H1 (cell line): ENCODE data around the gene ST7L. TPM values are rescaled to one million over a fixed set of nuclear protein-coding genes. Genes with fewer than 3 reads are reported as not detected.
A peak's percentile ranks its signal among the peaks of the same experiment; 100 is the strongest.

Experiments used
- CTCF ChIA-PET: fragments of 300-600 bp; sonication (Branson Sonifier 250); formaldehyde crosslinking; loops from one replicate; lab custom pipeline; 2021; ENCODE audit not compliant: partially characterized antibody; lab: Charles Lee
- POLR2A ChIA-PET: fragments of 300-600 bp; sonication (Branson Sonifier 250); formaldehyde crosslinking; loops from one replicate; lab custom pipeline; 2021; ENCODE audit warnings: inconsistent platforms; ENCODE audit not compliant: partially characterized antibody; lab: Charles Lee
- DNase-seq, 2 experiments: peaks; one replicate each; pipeline versions ENCODE4 v3.0.0 to v3.0.0-alpha.2; 2010 to 2022; ENCODE audit warnings: low spot score in 2 of 2, low read depth in 1 of 2, mixed read lengths in 1 of 2
- FAIRE-seq: peaks from 2 replicates; lab custom pipeline; 2011; peaks lifted over from hg19 to GRCh38; lab: Jason Lieb, UNC
- H2AFZ ChIP-seq: 2 replicates; pipeline ENCODE4 v1.8.1; 2012; ENCODE audit warnings: low read length, inconsistent platforms
- H2AK5ac ChIP-seq: 2 replicates; pipeline ENCODE4 v1.6.1; 2013; ENCODE audit warnings: low read depth, low read length
- H2BK120ac ChIP-seq: replicated peaks from 2 replicates; pipeline ENCODE3; 2013; ENCODE audit warnings: low read depth, low read length, inconsistent platforms
- H2BK12ac ChIP-seq: 2 replicates; pipeline ENCODE4 v1.6.1; 2013; ENCODE audit warnings: low read depth, low read length
- H2BK15ac ChIP-seq: 2 replicates; pipeline ENCODE4 v1.6.1; 2013; ENCODE audit warnings: low read length
- H2BK20ac ChIP-seq: 2 replicates; pipeline ENCODE4 v1.6.1; 2013; ENCODE audit warnings: low read length
- H2BK5ac ChIP-seq: 2 replicates; pipeline ENCODE4 v1.6.1; 2013; ENCODE audit warnings: low read depth, low read length
- H3K14ac ChIP-seq: 2 replicates; pipeline ENCODE4 v1.6.1; 2013; ENCODE audit warnings: inconsistent platforms; ENCODE audit not compliant: insufficient read length
- H3K18ac ChIP-seq: 2 replicates; pipeline ENCODE4 v1.6.1; 2013; ENCODE audit warnings: low read length; ENCODE audit errors: extremely low read depth
- H3K23ac ChIP-seq: 2 replicates; pipeline ENCODE4 v1.6.1; 2013; ENCODE audit warnings: inconsistent platforms; ENCODE audit not compliant: insufficient read length
- H3K23me2 ChIP-seq: 2 replicates; pipeline ENCODE4 v1.6.1; 2013; ENCODE audit warnings: low read depth, low read length
- H3K27ac ChIP-seq: 2 replicates; pipeline ENCODE4 v1.6.1; 2011; ENCODE audit warnings: low read depth, low read length, inconsistent platforms
- H3K27me3 ChIP-seq, 4 experiments: replicated peaks in 1 of 4; 1 replicate in 1 of 4; 2 replicates in 3 of 4; pipeline versions ENCODE4 v1.6.1 to v1.8.1; 2011 to 2013; ENCODE audit warnings: low read length in 3 of 4, mild to moderate bottlenecking in 3 of 4, inconsistent platforms in 2 of 4, mixed read lengths in 2 of 4, moderate library complexity in 1 of 4; ENCODE audit not compliant: control insufficient read depth in 3 of 4, insufficient read depth in 3 of 4; ENCODE audit errors: extremely low read depth in 1 of 4
- H3K36me3 ChIP-seq, 4 experiments: 2 replicates each; pipeline versions ENCODE4 v1.6.1 to v1.8.1; 2011 to 2013; ENCODE audit warnings: mild to moderate bottlenecking in 4 of 4, low read length in 3 of 4, moderate library complexity in 2 of 4, control low read depth in 1 of 4, inconsistent platforms in 1 of 4; ENCODE audit not compliant: insufficient read depth in 4 of 4, control insufficient read depth in 2 of 4
- H3K4ac ChIP-seq: replicated peaks from 2 replicates; pipeline ENCODE3; 2013; ENCODE audit warnings: low read length, low read depth, mixed read lengths, inconsistent platforms; ENCODE audit not compliant: insufficient read length
- H3K4me1 ChIP-seq, 4 experiments: replicated peaks in 1 of 4; 1 replicate in 1 of 4; 2 replicates in 3 of 4; pipeline versions ENCODE4 v1.6.1 to v1.8.1; 2011 to 2013; ENCODE audit warnings: low read length in 3 of 4, inconsistent platforms in 2 of 4, mixed read lengths in 1 of 4; ENCODE audit not compliant: insufficient read depth in 4 of 4, control insufficient read depth in 3 of 4
- H3K4me2 ChIP-seq, 2 experiments: 2 replicates each; pipeline versions ENCODE4 v1.6.1 to v1.8.1; 2011 to 2013; ENCODE audit warnings: low read depth in 2 of 2, low read length in 2 of 2, control low read depth in 1 of 2, inconsistent platforms in 1 of 2, mild to moderate bottlenecking in 1 of 2; ENCODE audit not compliant: insufficient read depth in 1 of 2
- H3K4me3 ChIP-seq, 4 experiments: fragments of 200-600, 300-600 bp in 1 of 4; sonication (generic), shearing (Covaris generic), sonication (Bioruptor Twin) in 1 of 4; 2 replicates each; pipeline versions ENCODE4 v1.5.1 to v1.8.1; 2011 to 2016; ENCODE audit warnings: low read length in 4 of 4, low read depth in 3 of 4, control low read depth in 2 of 4, inconsistent platforms in 2 of 4, mild to moderate bottlenecking in 2 of 4, mixed read lengths in 1 of 4, moderate library complexity in 1 of 4; ENCODE audit not compliant: insufficient read depth in 2 of 4; ENCODE audit errors: extremely low read depth in 1 of 4
- H3K56ac ChIP-seq: replicated peaks from 2 replicates; pipeline ENCODE3; 2013; ENCODE audit warnings: low read depth, mild to moderate bottlenecking, mixed read lengths, low read length, inconsistent platforms; ENCODE audit not compliant: insufficient read length
- H3K79me1 ChIP-seq: 2 replicates; pipeline ENCODE4 v1.6.1; 2013; ENCODE audit warnings: low read depth, low read length, control low read depth
- H3K79me2 ChIP-seq, 2 experiments: 2 replicates each; pipeline versions ENCODE4 v1.6.1 to v1.8.1; 2012 to 2013; ENCODE audit warnings: low read length in 2 of 2, mild to moderate bottlenecking in 2 of 2, inconsistent platforms in 1 of 2; ENCODE audit not compliant: insufficient read depth in 2 of 2, control insufficient read depth in 1 of 2
- H3K9ac ChIP-seq, 4 experiments: replicated peaks in 1 of 4; 1 replicate in 1 of 4; 2 replicates in 3 of 4; pipeline versions ENCODE4 v1.6.1 to v1.8.1; 2011 to 2013; ENCODE audit warnings: low read depth in 3 of 4, low read length in 3 of 4, control low read depth in 2 of 4, mild to moderate bottlenecking in 2 of 4, moderate library complexity in 2 of 4, inconsistent platforms in 1 of 4; ENCODE audit errors: extremely low read depth in 1 of 4
- H3K9me3 ChIP-seq, 2 experiments: 2 replicates each; pipeline versions ENCODE4 v1.6.1 to v1.8.1; 2012 to 2013; ENCODE audit warnings: mild to moderate bottlenecking in 2 of 2, moderate library complexity in 2 of 2, control low read depth in 1 of 2, inconsistent platforms in 1 of 2, low read depth in 1 of 2, low read length in 1 of 2, mixed read lengths in 1 of 2; ENCODE audit not compliant: insufficient read depth in 2 of 2
- H4K20me1 ChIP-seq, 2 experiments: replicated peaks in 1 of 2; 2 replicates each; pipeline versions ENCODE3 to v1.8.1; 2011 to 2013; ENCODE audit warnings: inconsistent platforms in 2 of 2, low read length in 2 of 2, mild to moderate bottlenecking in 1 of 2; ENCODE audit not compliant: insufficient read depth in 2 of 2, control insufficient read depth in 1 of 2
- H4K5ac ChIP-seq: 2 replicates; pipeline ENCODE4 v1.6.1; 2013; ENCODE audit warnings: low read length, low read depth, mixed read lengths, inconsistent platforms; ENCODE audit not compliant: insufficient read length
- H4K8ac ChIP-seq: 2 replicates; pipeline ENCODE4 v1.8.0; 2013; ENCODE audit warnings: mild to moderate bottlenecking, moderate library complexity, low read length, inconsistent platforms; ENCODE audit not compliant: insufficient read depth; ENCODE audit errors: extremely low read depth
- H4K91ac ChIP-seq: replicated peaks from 2 replicates; pipeline ENCODE3; 2013; ENCODE audit warnings: low read length, mixed read lengths, inconsistent platforms; ENCODE audit not compliant: insufficient read length
- JUND ChIP-seq: IDR thresholded peaks from 2 replicates; pipeline ENCODE4 v1.6.1; 2011; ENCODE audit warnings: mild to moderate bottlenecking, improper control_type of control experiment, low read length
- KDM1A ChIP-seq: fragments of 200-600, 300-600 bp; sonication (generic); IDR thresholded peaks from 2 replicates; pipeline ENCODE4 v1.7.1; 2016; ENCODE audit warnings: mild to moderate bottlenecking, low read length, borderline replicate concordance
- WGBS, 2 experiments: shearing (Covaris generic) in 1 of 2; methylation state at CpG; one replicate each; pipeline versions ENCODE4 v1.1.6 to v1.1.7; 2013 to 2015; ENCODE audit warnings: low lambda C conversion rate in 2 of 2, mixed read lengths in 2 of 2, inconsistent platforms in 1 of 2, low coverage in 1 of 2, missing lambda C conversion rate in 1 of 2; ENCODE audit not compliant: insufficient replicate concordance in 2 of 2, insufficient coverage in 1 of 2, insufficient read length in 1 of 2; ENCODE audit errors: extremely low coverage in 1 of 2, missing lambda C conversion rate in 1 of 2; 5-methylcytosine and 5-hydroxymethylcytosine counted together
- polyA plus RNA-seq, 7 experiments: library from polyadenylated mRNA; depleted of rRNA in 3 of 7; stranded (reverse) in 5 of 7; unstranded in 2 of 7; fragments of >200 nt in 5 of 7; fragments of 200-250 nt in 2 of 7; gene quantifications; 1 replicate in 5 of 7; 2 replicates in 1 of 7; 4 replicates in 1 of 7; pipeline versions ENCODE4 v1.2.1 to v1.2.3, GENCODE V29; 2011 to 2013; ENCODE audit warnings: missing spikeins in 2 of 7, mixed read lengths in 2 of 7
- total RNA-seq: library from RNA; stranded (reverse); fragmentation: NEBNext Ultra II Directional; extraction: Animal tissue kit (Norgen Biotek cat#: 25700); gene quantifications from 2 replicates; pipeline ENCODE4 v1.2.1, GENCODE V29; 2021
- TF ChIP-seq, protein P1 (sequence below): IDR thresholded peaks from 2 replicates; pipeline ENCODE4 v1.6.1; 2012; ENCODE audit warnings: low read length, inconsistent platforms

The ST7L gene
- total and polyA plus RNA-seq, 2 of the 8 experiments (the other 6 are each of a cell fraction or from before 2014, with no cell fraction given), result 9.6 to 16.2 TPM

DNA sequence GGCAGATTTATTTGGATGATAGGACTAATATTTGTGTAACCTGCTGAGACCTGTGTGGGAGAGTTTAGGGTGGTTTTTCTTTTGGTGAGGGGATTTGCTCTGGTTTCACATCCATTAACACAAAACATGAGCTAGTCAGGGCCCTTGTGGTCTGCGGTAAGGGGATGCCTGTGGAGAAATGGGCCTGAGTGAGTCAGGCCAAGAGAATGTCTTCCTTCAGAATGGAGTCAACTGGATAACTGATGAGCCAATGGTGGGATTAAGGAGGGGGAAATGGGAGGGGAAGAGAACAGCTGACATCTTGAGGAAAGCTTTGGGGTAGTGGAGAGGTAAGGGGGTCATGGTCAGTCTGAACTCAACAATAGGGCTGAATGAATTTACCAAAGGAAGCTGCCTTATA, 96.3 kb downstream of the ST7L start:
- no peaks in the 10 kb centered on the region for H3K79me2 ChIP-seq
- POLR2A ChIA-PET, result interaction anchor here (1.5 to 3.9 kb wide), 4 partner anchors 9 to 150 kb away, joined by 5 to 22 read pairs (median 8); partner anchors contain the start of gene WNT2B
- H3K4me2 ChIP-seq, result no peak overlapping the region
- no peak overlapping the region for H2BK15ac ChIP-seq
- no peaks in the 10 kb centered on the region; the same call in 1 of the 2 replicates for H3K23me2 ChIP-seq
- no peak overlapping the region for H3K14ac ChIP-seq
- no peak overlapping the region for H4K91ac ChIP-seq
- H3K9me3 ChIP-seq, result no peaks in the 10 kb centered on the region
- WGBS, 2 experiments, result 79% methylated on average over 1 of the region's 1 CpG; no CpG with 5 or more reads in 1 of the 2 experiments
- no peak overlapping the region for H3K23ac ChIP-seq
- H3K27me3 ChIP-seq, result no peaks in the 10 kb centered on the region
- H2AK5ac ChIP-seq, result no peak overlapping the region
- no peak overlapping the region for H2BK120ac ChIP-seq
- TF ChIP-seq JUND (peak; percentile 58; the same call in 1 of the 2 replicates), KDM1A (no peak)
- TF ChIP-seq, protein P1, sequence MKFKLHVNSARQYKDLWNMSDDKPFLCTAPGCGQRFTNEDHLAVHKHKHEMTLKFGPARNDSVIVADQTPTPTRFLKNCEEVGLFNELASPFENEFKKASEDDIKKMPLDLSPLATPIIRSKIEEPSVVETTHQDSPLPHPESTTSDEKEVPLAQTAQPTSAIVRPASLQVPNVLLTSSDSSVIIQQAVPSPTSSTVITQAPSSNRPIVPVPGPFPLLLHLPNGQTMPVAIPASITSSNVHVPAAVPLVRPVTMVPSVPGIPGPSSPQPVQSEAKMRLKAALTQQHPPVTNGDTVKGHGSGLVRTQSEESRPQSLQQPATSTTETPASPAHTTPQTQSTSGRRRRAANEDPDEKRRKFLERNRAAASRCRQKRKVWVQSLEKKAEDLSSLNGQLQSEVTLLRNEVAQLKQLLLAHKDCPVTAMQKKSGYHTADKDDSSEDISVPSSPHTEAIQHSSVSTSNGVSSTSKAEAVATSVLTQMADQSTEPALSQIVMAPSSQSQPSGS, result no peak
- FAIRE-seq (no peak), DNase-seq (no peak)
- H2AFZ ChIP-seq, result no peak overlapping the region
- no peak overlapping the region for H3K4ac ChIP-seq
- H3K56ac ChIP-seq, result no peak overlapping the region
- peaks cover 8 to 14% (median 10%) of the 10 kb centered on the region in 4 experiments; a peak in 6 of 7 replicates for H3K4me1 ChIP-seq
- CTCF ChIA-PET, result interaction anchor here (0.6 to 2.2 kb wide), 7 partner anchors 10 to 1456 kb away, joined by 3 to 6 read pairs (median 4); no protein-coding TSS in a partner anchor
- no peak overlapping the region for H2BK5ac ChIP-seq
- no peak overlapping the region for H2BK20ac ChIP-seq
- no peak overlapping the region for H4K5ac ChIP-seq
- no peak overlapping the region for H2BK12ac ChIP-seq
- no peaks in the 10 kb centered on the region for H3K79me1 ChIP-seq
- H4K8ac ChIP-seq, result no peak overlapping the region
- no peak overlapping the region for H3K18ac ChIP-seq
- no peaks in the 10 kb centered on the region for H3K36me3 ChIP-seq
- H3K9ac ChIP-seq, result no peak overlapping the region
- no peak overlapping the region for H3K27ac ChIP-seq
- H3K4me3 ChIP-seq, result no peak overlapping the region
- no peaks in the 10 kb centered on the region for H4K20me1 ChIP-seq
